DMS53 (cell line): ENCODE results near the gene ADAMTS2.

Source experiments
- DNase-seq: peaks from one replicate; lab custom pipeline; 2025; lab: John Stamatoyannopoulos, UW

ADAMTS2 gene

GRCh38 chr5:179160584-179160983 lies 184.7 kb downstream of the ADAMTS2 start:
- no peak for DNase-seq

GRCh38 chr5:179158556-179158955 lies 186.7 kb downstream of the ADAMTS2 start:
- DNase-seq, result no peak

GRCh38 chr5:179154991-179155955 lies 190.0 kb downstream of the ADAMTS2 start:
- DNase-seq, result no peak

- DNase-seq, result no peak
Measured at GRCh38 chr5:179154346-179154990, 190.8 kb downstream of the ADAMTS2 start.

- DNase-seq, result no peak
Measured at GRCh38 chr5:179153921-179154345, 191.3 kb downstream of the ADAMTS2 start.

- no peak for DNase-seq
Measured at GRCh38 chr5:179153341-179153901, 191.8 kb downstream of the ADAMTS2 start.

- DNase-seq, result no peak
Measured at GRCh38 chr5:179152941-179153340, 192.3 kb downstream of the ADAMTS2 start.

GRCh38 chr5:179152144-179152895 lies 192.9 kb downstream of the ADAMTS2 start:
- no peak for DNase-seq

GRCh38 chr5:179151286-179152118 lies 193.8 kb downstream of the ADAMTS2 start:
- DNase-seq, result no peak

GRCh38 chr5:179150011-179150410 lies 195.2 kb downstream of the ADAMTS2 start:
- DNase-seq, result no peak

GRCh38 chr5:179149278-179149677 lies 196.0 kb downstream of the ADAMTS2 start:
- no peak for DNase-seq

GRCh38 chr5:179148703-179149170 lies 196.5 kb downstream of the ADAMTS2 start:
- DNase-seq, result no peak

- no peak for DNase-seq
Measured at GRCh38 chr5:179147991-179148702, 197.1 kb downstream of the ADAMTS2 start.

GRCh38 chr5:179146277-179146676 lies 199.0 kb downstream of the ADAMTS2 start:
- DNase-seq, result no peak

- no peak for DNase-seq
Measured at GRCh38 chr5:179143446-179143845, 201.8 kb downstream of the ADAMTS2 start.

- DNase-seq, result no peak
Measured at GRCh38 chr5:179142434-179143198, 202.6 kb downstream of the ADAMTS2 start.

GRCh38 chr5:179141867-179142266 lies 203.4 kb downstream of the ADAMTS2 start:
- DNase-seq, result no peak

GRCh38 chr5:179140293-179140692 lies 205.0 kb downstream of the ADAMTS2 start:
- no peak for DNase-seq

- DNase-seq, result no peak
Measured at GRCh38 chr5:179139936-179140235, 205.4 kb downstream of the ADAMTS2 start.
